Activated CD8-positive, alpha-beta memory T cell treated with anti-CD3 and anti-CD28 coated beads, Interleukin-2, amount 50 U/mL, for 1 hour (primary cell): ENCODE measurements around the gene KCNK5.

Experiments used
- DNase-seq: peaks from one replicate; pipeline ENCODE4 v3.0.0-alpha.2; 2020; ENCODE audit errors: extremely low read depth

The KCNK5 gene

GRCh38 chr6:39228992-39229767 lies at the start of gene KCNK5:
Gene KCNK5, minus strand, starts transcription at chr6:39229475. Its CDS starts 364 bp downstream, at chr6:39229111.
- no peak for DNase-seq

- no peak for DNase-seq
These were observed 47.2 kb upstream of the KCNK5 start for GRCh38 chr6:39276379-39276995.

GRCh38 chr6:39274903-39275302 lies 45.6 kb upstream of the KCNK5 start:
- DNase-seq = no peak

GRCh38 chr6:39274471-39274870 lies 45.2 kb upstream of the KCNK5 start:
- no peak for DNase-seq

GRCh38 chr6:39273406-39273821 lies 44.1 kb upstream of the KCNK5 start:
- no peak for DNase-seq

- DNase-seq = no peak
These were observed 40.7 kb upstream of the KCNK5 start for GRCh38 chr6:39269961-39270360.

GRCh38 chr6:39268721-39269120 lies 39.4 kb upstream of the KCNK5 start:
- no peak for DNase-seq

GRCh38 chr6:39268171-39268570 lies 38.9 kb upstream of the KCNK5 start:
- no peak for DNase-seq

- no peak for DNase-seq
These were observed 37.6 kb upstream of the KCNK5 start for GRCh38 chr6:39266782-39267355.

- no peak for DNase-seq
These were observed 37.1 kb upstream of the KCNK5 start for GRCh38 chr6:39266375-39266774.

- no peak for DNase-seq
These were observed 34.2 kb upstream of the KCNK5 start for GRCh38 chr6:39263303-39264037.

GRCh38 chr6:39261751-39262150 lies 32.5 kb upstream of the KCNK5 start:
- no peak for DNase-seq

GRCh38 chr6:39260953-39261352 lies 31.7 kb upstream of the KCNK5 start:
- DNase-seq = no peak

- DNase-seq = no peak
These were observed 31.2 kb upstream of the KCNK5 start for GRCh38 chr6:39260456-39260855.

GRCh38 chr6:39256294-39256940 lies 27.1 kb upstream of the KCNK5 start:
- DNase-seq = no peak

GRCh38 chr6:39254999-39255535 lies 25.8 kb upstream of the KCNK5 start:
- DNase-seq = no peak

GRCh38 chr6:39251406-39251805 lies 22.1 kb upstream of the KCNK5 start:
- no peak for DNase-seq

GRCh38 chr6:39250507-39250906 lies 21.2 kb upstream of the KCNK5 start:
- DNase-seq = no peak

GRCh38 chr6:39249278-39249677 lies 20.0 kb upstream of the KCNK5 start:
- DNase-seq = no peak

GRCh38 chr6:39247667-39248194 lies 18.5 kb upstream of the KCNK5 start:
- no peak for DNase-seq

GRCh38 chr6:39243809-39244208 lies 14.5 kb upstream of the KCNK5 start:
- no peak for DNase-seq
